GM12892 (cell line): Measurements from ENCODE around the gene SH3RF3.

ENCODE experiments used
- POLR2A ChIP-seq: IDR thresholded peaks from 2 replicates; pipeline ENCODE4 v1.6.1; 2011; ENCODE audit warnings: low read depth, low read length, control low read depth
- POLR2AphosphoS5 ChIP-seq: IDR thresholded peaks from 2 replicates; pipeline ENCODE4 v1.6.1; 2011; ENCODE audit warnings: low read depth, low read length, control low read depth
- TAF1 ChIP-seq: IDR thresholded peaks from 2 replicates; pipeline ENCODE4 v1.6.1; 2011; ENCODE audit warnings: low read depth, mild to moderate bottlenecking, control low read depth, low read length, borderline replicate concordance

- TF ChIP-seq POLR2A: no peak
- no peak for TF ChIP-seq POLR2AphosphoS5
- TF ChIP-seq TAF1: no peak
These were observed 417.1 kb downstream of the SH3RF3 start for GRCh38 chr2:109545828-109546713.
